Measurements from ENCODE around the gene USP14.

- TF ChIP-seq CTCF (IDR thresholded peaks at IDR 0.05; ENCODE audit: low read depth, low read length, poor library complexity, severe bottlenecking) (no peak), EZH2phosphoT487 (IDR thresholded peaks at IDR 0.05; ENCODE audit: borderline replicate concordance, low read length) (no peak)
Measured at GRCh38 chr18:210733-211132, 52.4 kb downstream of the USP14 start.

Measured in DOHH2 (cell line).